Panc1 (cell line): ENCODE measurements around the gene STARD5. TPM values are rescaled to one million over a fixed set of nuclear protein-coding genes. Genes with fewer than 3 reads are reported as not detected.

Experiments used
- ATAC-seq: fragments of 200-7000 bp; cut with Tn5 transposase; 2 replicates; pipeline ENCODE4 v1.9.1; 2020; ENCODE audit warnings: mild to moderate bottlenecking, moderate library complexity
- BruUV-seq: library from RNA; stranded (reverse); fragments of 400-500 nt; replicated peaks from 2 replicates; lab custom pipeline; 2021; lab: Mats Ljungman, UMichigan
- CTCF ChIA-PET: fragments of 300-600 bp; sonication (Branson Sonifier 250); formaldehyde crosslinking; loops from one replicate; lab custom pipeline; 2022; ENCODE audit warnings: antibody characterized with exemption; lab: Charles Lee
- POLR2A ChIA-PET: fragments of 300-600 bp; sonication (Branson Sonifier 250); formaldehyde crosslinking; loops from one replicate; lab custom pipeline; 2022; ENCODE audit warnings: antibody characterized with exemption; lab: Charles Lee
- DNase-seq: peaks from one replicate; pipeline ENCODE4 v3.0.0-alpha.2; 2010; ENCODE audit warnings: low read depth, low spot score
- H3K27ac ChIP-seq: 2 replicates; pipeline ENCODE4 v1.5.1; 2011; ENCODE audit warnings: mild to moderate bottlenecking, low read length, inconsistent platforms
- H3K27me3 ChIP-seq: fragments of 200-500 bp; sonication (Bioruptor generic); 2 replicates; pipeline ENCODE4 v1.6.0; 2014; ENCODE audit warnings: low read length, inconsistent platforms; ENCODE audit not compliant: control insufficient read depth, insufficient read depth
- H3K36me3 ChIP-seq: fragments of 200-500 bp; sonication (Bioruptor generic); 2 replicates; pipeline ENCODE4 v1.5.1; 2014; ENCODE audit warnings: inconsistent platforms, mild to moderate bottlenecking, low read length, moderate library complexity; ENCODE audit not compliant: control insufficient read depth, insufficient read depth
- H3K4me1 ChIP-seq: 2 replicates; pipeline ENCODE4 v1.5.1; 2011; ENCODE audit warnings: inconsistent platforms, mild to moderate bottlenecking, low read length, moderate library complexity; ENCODE audit not compliant: control insufficient read depth, insufficient read depth
- H3K4me3 ChIP-seq, 2 experiments: 2 replicates each; pipeline ENCODE4 v1.5.1; 2011 to 2012; ENCODE audit warnings: low read depth in 2 of 2, low read length in 2 of 2, mild to moderate bottlenecking in 2 of 2, inconsistent platforms in 1 of 2, moderate library complexity in 1 of 2
- H3K9me3 ChIP-seq: fragments of 200-500 bp; sonication (Bioruptor generic); 2 replicates; pipeline ENCODE4 v1.5.1; 2014; ENCODE audit warnings: low read depth, mild to moderate bottlenecking, inconsistent platforms, low read length, moderate library complexity; ENCODE audit not compliant: control insufficient read depth, insufficient read depth
- POLR2AphosphoS5 ChIP-seq: IDR thresholded peaks from 2 replicates; pipeline ENCODE4 v1.6.1; 2012; ENCODE audit warnings: mild to moderate bottlenecking, low read depth, low read length, moderate library complexity
- SIN3A ChIP-seq: IDR thresholded peaks from 2 replicates; pipeline ENCODE4 v1.6.1; 2012; ENCODE audit warnings: low read depth, mild to moderate bottlenecking, low read length, moderate library complexity, borderline replicate concordance; ENCODE audit not compliant: insufficient read depth
- TCF7L2 ChIP-seq: IDR thresholded peaks from 2 replicates; pipeline ENCODE4 v1.6.1; 2011; ENCODE audit warnings: mild to moderate bottlenecking, low read depth, low read length, inconsistent platforms
- in situ Hi-C: cut with HindIII; loops from 2 replicates; pipeline ENCODE4 v1.10.0; 2016; ENCODE audit warnings: low sequenced_read_pairs, low pct_unique_long_range_greater_than_20kb
- intact Hi-C: fragments of 100-400 bp; cut with micrococcal nuclease; formaldehyde crosslinking; loops from one replicate; pipeline ENCODE4 v1.10.0; 2022; ENCODE audit not compliant: unreplicated experiment
- total RNA-seq: library from RNA; stranded (reverse); gene quantifications from one replicate; pipeline ENCODE4 v1.2.1, GENCODE V29; 2021; ENCODE audit not compliant: unreplicated experiment
- TF ChIP-seq, protein P1 (sequence below), 2 experiments: IDR thresholded peaks; 2 replicates each; pipeline ENCODE4 v1.6.1; 2011 to 2012; ENCODE audit warnings: low read depth in 2 of 2, control low read depth in 1 of 2, low read length in 1 of 2, mild to moderate bottlenecking in 1 of 2, moderate library complexity in 1 of 2; ENCODE audit not compliant: insufficient read depth in 1 of 2
- TF ChIP-seq, protein P2 (sequence below): fragments of 450-650 bp; IDR thresholded peaks from 2 replicates; pipeline ENCODE4 v1.5.1; 2017; ENCODE audit warnings: mild to moderate bottlenecking

STARD5 gene
- total RNA-seq, 1 experiment from 2014 or later = 2.9 TPM

DNA sequence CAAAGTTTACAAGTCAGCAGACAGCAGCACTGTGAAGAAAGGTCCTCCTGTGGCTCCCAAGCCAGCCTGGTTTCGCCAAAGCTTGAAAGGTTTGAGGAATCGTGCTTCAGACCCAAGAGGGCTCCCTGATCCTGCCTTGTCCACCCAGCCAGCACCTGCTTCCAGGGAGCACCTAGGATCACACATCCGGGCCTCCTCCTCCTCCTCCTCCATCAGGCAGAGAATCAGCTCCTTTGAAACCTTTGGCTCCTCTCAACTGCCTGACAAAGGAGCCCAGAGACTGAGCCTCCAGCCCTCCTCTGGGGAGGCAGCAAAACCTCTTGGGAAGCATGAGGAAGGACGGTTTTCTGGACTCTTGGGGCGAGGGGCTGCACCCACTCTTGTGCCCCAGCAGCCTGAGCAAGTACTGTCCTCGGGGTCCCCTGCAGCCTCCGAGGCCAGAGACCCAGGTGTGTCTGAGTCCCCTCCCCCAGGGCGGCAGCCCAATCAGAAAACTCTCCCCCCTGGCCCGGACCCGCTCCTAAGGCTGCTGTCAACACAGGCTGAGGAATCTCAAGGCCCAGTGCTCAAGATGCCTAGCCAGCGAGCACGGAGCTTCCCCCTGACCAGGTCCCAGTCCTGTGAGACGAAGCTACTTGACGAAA lies 24.2 kb downstream of the STARD5 start:
- ChIA-PET CTCF (no interaction called here), POLR2A (no interaction called here)
- no peak overlapping the region for H3K4me3 ChIP-seq
- peaks cover 4% of the 10 kb centered on the region; the same call in 1 of the 2 replicates for H3K27me3 ChIP-seq
- in situ Hi-C loops = no loop called here
- no peaks in the 10 kb centered on the region for H3K9me3 ChIP-seq
- H3K4me1 ChIP-seq = no peaks in the 10 kb centered on the region
- no TSS peak for BruUV-seq
- ATAC-seq (no peak), DNase-seq (no peak)
- H3K36me3 ChIP-seq = no peaks in the 10 kb centered on the region
- intact Hi-C loops = no loop called here
- H3K27ac ChIP-seq = no peak overlapping the region
- TF ChIP-seq SIN3A (no peak), POLR2AphosphoS5 (no peak), TCF7L2 (no peak)
- TF ChIP-seq, protein P1, sequence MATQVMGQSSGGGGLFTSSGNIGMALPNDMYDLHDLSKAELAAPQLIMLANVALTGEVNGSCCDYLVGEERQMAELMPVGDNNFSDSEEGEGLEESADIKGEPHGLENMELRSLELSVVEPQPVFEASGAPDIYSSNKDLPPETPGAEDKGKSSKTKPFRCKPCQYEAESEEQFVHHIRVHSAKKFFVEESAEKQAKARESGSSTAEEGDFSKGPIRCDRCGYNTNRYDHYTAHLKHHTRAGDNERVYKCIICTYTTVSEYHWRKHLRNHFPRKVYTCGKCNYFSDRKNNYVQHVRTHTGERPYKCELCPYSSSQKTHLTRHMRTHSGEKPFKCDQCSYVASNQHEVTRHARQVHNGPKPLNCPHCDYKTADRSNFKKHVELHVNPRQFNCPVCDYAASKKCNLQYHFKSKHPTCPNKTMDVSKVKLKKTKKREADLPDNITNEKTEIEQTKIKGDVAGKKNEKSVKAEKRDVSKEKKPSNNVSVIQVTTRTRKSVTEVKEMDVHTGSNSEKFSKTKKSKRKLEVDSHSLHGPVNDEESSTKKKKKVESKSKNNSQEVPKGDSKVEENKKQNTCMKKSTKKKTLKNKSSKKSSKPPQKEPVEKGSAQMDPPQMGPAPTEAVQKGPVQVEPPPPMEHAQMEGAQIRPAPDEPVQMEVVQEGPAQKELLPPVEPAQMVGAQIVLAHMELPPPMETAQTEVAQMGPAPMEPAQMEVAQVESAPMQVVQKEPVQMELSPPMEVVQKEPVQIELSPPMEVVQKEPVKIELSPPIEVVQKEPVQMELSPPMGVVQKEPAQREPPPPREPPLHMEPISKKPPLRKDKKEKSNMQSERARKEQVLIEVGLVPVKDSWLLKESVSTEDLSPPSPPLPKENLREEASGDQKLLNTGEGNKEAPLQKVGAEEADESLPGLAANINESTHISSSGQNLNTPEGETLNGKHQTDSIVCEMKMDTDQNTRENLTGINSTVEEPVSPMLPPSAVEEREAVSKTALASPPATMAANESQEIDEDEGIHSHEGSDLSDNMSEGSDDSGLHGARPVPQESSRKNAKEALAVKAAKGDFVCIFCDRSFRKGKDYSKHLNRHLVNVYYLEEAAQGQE (IDR thresholded peaks at IDR 0.05; ENCODE audit: insufficient read depth in 1 of 2, low read depth in 2 of 2, low read length in 1 of 2) = no peak
- TF ChIP-seq, protein P2, sequence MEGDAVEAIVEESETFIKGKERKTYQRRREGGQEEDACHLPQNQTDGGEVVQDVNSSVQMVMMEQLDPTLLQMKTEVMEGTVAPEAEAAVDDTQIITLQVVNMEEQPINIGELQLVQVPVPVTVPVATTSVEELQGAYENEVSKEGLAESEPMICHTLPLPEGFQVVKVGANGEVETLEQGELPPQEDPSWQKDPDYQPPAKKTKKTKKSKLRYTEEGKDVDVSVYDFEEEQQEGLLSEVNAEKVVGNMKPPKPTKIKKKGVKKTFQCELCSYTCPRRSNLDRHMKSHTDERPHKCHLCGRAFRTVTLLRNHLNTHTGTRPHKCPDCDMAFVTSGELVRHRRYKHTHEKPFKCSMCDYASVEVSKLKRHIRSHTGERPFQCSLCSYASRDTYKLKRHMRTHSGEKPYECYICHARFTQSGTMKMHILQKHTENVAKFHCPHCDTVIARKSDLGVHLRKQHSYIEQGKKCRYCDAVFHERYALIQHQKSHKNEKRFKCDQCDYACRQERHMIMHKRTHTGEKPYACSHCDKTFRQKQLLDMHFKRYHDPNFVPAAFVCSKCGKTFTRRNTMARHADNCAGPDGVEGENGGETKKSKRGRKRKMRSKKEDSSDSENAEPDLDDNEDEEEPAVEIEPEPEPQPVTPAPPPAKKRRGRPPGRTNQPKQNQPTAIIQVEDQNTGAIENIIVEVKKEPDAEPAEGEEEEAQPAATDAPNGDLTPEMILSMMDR = no peak

DNA sequence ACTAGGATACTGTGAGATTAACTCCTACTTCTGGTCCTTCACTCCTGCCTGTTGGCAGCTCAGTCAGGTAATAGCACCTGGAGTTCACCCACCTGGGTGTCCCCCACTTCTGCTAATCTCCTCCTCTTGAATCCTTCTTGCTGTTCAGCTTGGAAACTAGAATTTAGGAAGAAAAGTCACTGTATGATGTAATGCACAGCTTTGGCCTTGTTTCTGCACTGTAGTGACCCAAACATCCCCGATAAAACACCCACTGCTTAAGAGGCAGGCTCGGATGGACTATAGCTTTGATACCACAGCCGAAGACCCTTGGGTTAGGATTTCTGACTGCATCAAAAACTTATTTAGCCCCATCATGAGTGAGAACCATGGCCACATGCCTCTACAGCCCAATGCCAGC lies 24.8 kb downstream of the STARD5 start:
- intact Hi-C loops = no loop called here
- Histone ChIP-seq H3K9me3 (no peaks in the 10 kb centered on the region), H3K4me1 (no peaks in the 10 kb centered on the region), H3K4me3 (no peak overlapping the region), H3K36me3 (no peaks in the 10 kb centered on the region), H3K27ac (no peak overlapping the region), H3K27me3 (peaks cover 4% of the 10 kb centered on the region; the same call in 1 of the 2 replicates)
- in situ Hi-C loops = no loop called here
- BruUV-seq = no TSS peak
- no peak for ATAC-seq
- ChIA-PET CTCF (no interaction called here), POLR2A (no interaction called here)
- TF ChIP-seq, protein P1 (IDR thresholded peaks at IDR 0.05; ENCODE audit: insufficient read depth in 1 of 2, low read depth in 2 of 2, low read length in 1 of 2) = no peak
- TF ChIP-seq TCF7L2 = no peak
- no peak for TF ChIP-seq POLR2AphosphoS5
- no peak for TF ChIP-seq SIN3A
- TF ChIP-seq, protein P2 = no peak
- DNase-seq = no peak
